K562 (cell line): ENCODE measurements around the gene PHF21B. TPM values are rescaled to one million over a fixed set of nuclear protein-coding genes. Genes with fewer than 3 reads are reported as not detected.

Experiments
- ATAC-seq: fragments of 200-7000 bp; cut with Tn5 transposase; 3 replicates; pipeline ENCODE4 v1.9.1; 2020; ENCODE audit warnings: moderate library complexity
- BruUV-seq: library from RNA; stranded (reverse); fragments of 400-500 nt; replicated peaks from 2 replicates; lab custom pipeline; 2021; lab: Mats Ljungman, UMichigan
- CTCF ChIA-PET: fragments of 300-600 bp; formaldehyde crosslinking; extraction: SDS; loops from one replicate; lab custom pipeline; 2021; ENCODE audit warnings: low intra/inter-chr PET ratio; lab: Yijun Ruan, JAX
- POLR2A ChIA-PET: fragments of 300-600, 350-650 bp; sonication (Branson Sonifier 250); formaldehyde crosslinking; extraction: SDS; loops from one replicate; lab custom pipeline; 2021; ENCODE audit warnings: antibody characterized with exemption, inconsistent platforms; lab: Yijun Ruan, JAX
- DNase-seq, 4 experiments: peaks; one replicate each; pipeline versions ENCODE4 v3.0.0 to v3.0.0-alpha.2; 2011 to 2018; ENCODE audit warnings: low spot score in 3 of 4, mixed read lengths in 3 of 4; ENCODE audit errors: extremely low read depth in 1 of 4
- FAIRE-seq: peaks from 2 replicates; lab custom pipeline; 2011; peaks lifted over from hg19 to GRCh38; lab: Jason Lieb, UNC
- H2AFZ ChIP-seq: 2 replicates; pipeline ENCODE4 v1.6.0; 2011; ENCODE audit warnings: low read depth, low read length, control low read depth, inconsistent platforms
- H3K27ac ChIP-seq: fragments of 200-600 bp; 3 replicates; pipeline ENCODE4 v1.8.0; 2011; ENCODE audit warnings: low read depth, mild to moderate bottlenecking, control low read depth, inconsistent platforms, low read length, moderate library complexity, mixed read lengths; ENCODE audit errors: extremely low read depth
- H3K27me3 ChIP-seq, 2 experiments: fragments of 300-600 bp in 1 of 2; 2 replicates in 1 of 2; 3 replicates in 1 of 2; pipeline versions ENCODE4 v1.6.0 to v1.8.0; 2011; ENCODE audit warnings: inconsistent platforms in 2 of 2, low read length in 2 of 2, mild to moderate bottlenecking in 1 of 2, mixed read lengths in 1 of 2, moderate library complexity in 1 of 2; ENCODE audit not compliant: control insufficient read depth in 2 of 2, insufficient read depth in 2 of 2
- H3K36me3 ChIP-seq: fragments of 300-600 bp; 3 replicates; pipeline ENCODE4 v1.8.0; 2011; ENCODE audit warnings: mild to moderate bottlenecking, low read length, inconsistent platforms; ENCODE audit not compliant: control insufficient read depth, insufficient read depth
- H3K4me1 ChIP-seq, 2 experiments: fragments of 200-600 bp in 1 of 2; replicated peaks in 1 of 2; 2 replicates in 1 of 2; 3 replicates in 1 of 2; pipeline versions ENCODE4 v1.5.1 to v1.8.0; 2011; ENCODE audit warnings: inconsistent platforms in 2 of 2, low read length in 2 of 2, mild to moderate bottlenecking in 1 of 2, mixed read lengths in 1 of 2, moderate library complexity in 1 of 2; ENCODE audit not compliant: control insufficient read depth in 2 of 2, insufficient read depth in 2 of 2
- H3K4me2 ChIP-seq: 2 replicates; pipeline ENCODE4 v1.6.1; 2011; ENCODE audit warnings: low read length, control low read depth, inconsistent platforms, mixed read lengths; ENCODE audit not compliant: insufficient read depth
- H3K4me3 ChIP-seq: fragments of 200-600 bp; sonication (generic), shearing (Covaris generic); 2 replicates; pipeline ENCODE4 v1.5.1; 2016; ENCODE audit warnings: control low read depth, inconsistent platforms
- H3K79me2 ChIP-seq: fragments of 200-600 bp; 3 replicates; pipeline ENCODE4 v1.8.0; 2011; ENCODE audit warnings: low read length, inconsistent platforms; ENCODE audit not compliant: control insufficient read depth, insufficient read depth
- H3K9ac ChIP-seq, 2 experiments: 2 replicates each; pipeline versions ENCODE4 v1.6.0 to v1.6.1; 2011; ENCODE audit warnings: low read depth in 2 of 2, low read length in 2 of 2, control low read depth in 1 of 2, inconsistent platforms in 1 of 2, mild to moderate bottlenecking in 1 of 2, mixed read lengths in 1 of 2; ENCODE audit not compliant: insufficient read depth in 1 of 2
- H3K9me1 ChIP-seq: one replicate; pipeline ENCODE4 v1.6.0; 2011; ENCODE audit warnings: inconsistent platforms, mild to moderate bottlenecking, low read length, moderate library complexity; ENCODE audit not compliant: control insufficient read depth, insufficient read depth
- H3K9me3 ChIP-seq: replicated peaks from 2 replicates; pipeline ENCODE4 v1.5.1; 2011; ENCODE audit warnings: low read depth, low read length, inconsistent platforms; ENCODE audit not compliant: control insufficient read depth, insufficient read depth
- H4K20me1 ChIP-seq: replicated peaks from 2 replicates; pipeline ENCODE4 v1.6.1; 2011; ENCODE audit warnings: low read length, inconsistent platforms, mixed read lengths; ENCODE audit not compliant: control insufficient read depth, insufficient read depth
- CREM ChIP-seq: IDR thresholded peaks from 2 replicates; pipeline ENCODE4 v1.6.1; 2014; ENCODE audit warnings: antibody characterized with exemption, low read depth
- MECOM ChIP-seq: fragments of 250-450 bp; sonication (Bioruptor Pico); IDR thresholded peaks from 2 replicates; pipeline ENCODE4 v1.8.0; 2022; ENCODE audit warnings: inconsistent platforms
- MYBL2 ChIP-seq, 2 experiments: fragments of 450-650 bp in 1 of 2; sonication (generic) in 1 of 2; formaldehyde crosslinking in 1 of 2; IDR thresholded peaks; 2 replicates each; pipeline versions ENCODE4 v1.6.1 to v1.8.1; 2017 to 2022; ENCODE audit warnings: borderline replicate concordance in 1 of 2, inconsistent platforms in 1 of 2, low read depth in 1 of 2, mild to moderate bottlenecking in 1 of 2, missing genetic modification reagents in 1 of 2, moderate library complexity in 1 of 2
- PREB ChIP-seq: sonication (generic); formaldehyde crosslinking; IDR thresholded peaks from 2 replicates; pipeline ENCODE4 v1.8.1; 2023; ENCODE audit warnings: mild to moderate bottlenecking, missing genetic modification reagents
- RBM17 ChIP-seq: fragments of 200-400 bp; formaldehyde crosslinking; IDR thresholded peaks from 2 replicates; pipeline ENCODE4 v1.6.1; 2017; ENCODE audit warnings: low read depth, mild to moderate bottlenecking, low read length, borderline replicate concordance
- SNAPC5 ChIP-seq: fragments of 250-450 bp; sonication (Bioruptor Pico); IDR thresholded peaks from 2 replicates; pipeline ENCODE4 v1.8.0; 2021; ENCODE audit warnings: moderate library complexity, mild to moderate bottlenecking, inconsistent platforms
- ZBTB40 ChIP-seq, 2 experiments: fragments of 450-650 bp in 1 of 2; sonication (generic) in 1 of 2; formaldehyde crosslinking in 1 of 2; IDR thresholded peaks; 2 replicates each; pipeline versions ENCODE4 v1.7.1 to v1.9.0; 2016 to 2022; ENCODE audit warnings: inconsistent platforms in 1 of 2, mild to moderate bottlenecking in 1 of 2, missing genetic modification reagents in 1 of 2
- WGBS: fragments of 100-300 bp; shearing (Covaris generic); methylation state at CpG from one replicate; pipeline ENCODE4 v1.1.6; 2016; ENCODE audit warnings: low coverage, mixed read lengths; ENCODE audit not compliant: insufficient coverage; ENCODE audit errors: missing lambda C conversion rate; 5-methylcytosine and 5-hydroxymethylcytosine counted together
- in situ Hi-C: fragments of 300-500 bp; cut with MboI; formaldehyde crosslinking; loops from 4 replicates; pipeline ENCODE4 v1.15.0; 2018; ENCODE audit warnings: inconsistent platforms, mixed read lengths
- intact Hi-C: fragments of 100-400 bp; cut with micrococcal nuclease; formaldehyde crosslinking; loops from 2 replicates; pipeline ENCODE4 v1.14.2; 2022
- polyA plus RNA-seq, 8 experiments: library from polyadenylated mRNA; depleted of rRNA in 4 of 8; stranded (reverse) in 5 of 8; unstranded in 3 of 8; fragments of >200 nt; fragmentation: Nextera tagmentation in 2 of 8; fragmentation: Illumina TruSeq in 1 of 8; extraction: Ambion mirVana in 2 of 8; extraction: Trizol in 1 of 8; gene quantifications; 2 replicates each; pipeline versions ENCODE4 v1.2.1 to v1.2.3, GENCODE V29; 2011 to 2014; ENCODE audit warnings: inconsistent platforms in 1 of 8, missing spikeins in 1 of 8
- total RNA-seq, 7 experiments: library from RNA; depleted of rRNA in 6 of 7; stranded (reverse); fragments of >200 nt in 6 of 7; fragmentation: Illumina TruSeq in 2 of 7; extraction: Trizol in 2 of 7; gene quantifications; 2 replicates each; pipeline versions ENCODE4 v1.2.1 to v1.2.3, GENCODE V29; 2011 to 2021; ENCODE audit warnings: low replicate concordance in 1 of 7

PHF21B gene
- total and polyA plus RNA-seq, 9 of the 15 experiments (the other 6 are each of a cell fraction or from before 2014, with no cell fraction given): 0.04 TPM; not detected in 8

- Histone ChIP-seq H3K4me2 (no peak overlapping the region), H3K4me3 (no peak overlapping the region), H3K27ac (no peak overlapping the region), H3K79me2 (no peaks in the 10 kb centered on the region), H3K4me1 (no peaks in the 10 kb centered on the region), H3K9ac (no peak overlapping the region), H3K9me3 (no peaks in the 10 kb centered on the region), H3K9me1 (no peaks in the 10 kb centered on the region), H3K27me3 (peaks cover 7 to 72% of the 10 kb centered on the region in 2 experiments), H3K36me3 (no peaks in the 10 kb centered on the region), H4K20me1 (no peaks in the 10 kb centered on the region; the same call in 1 of the 2 replicates), H2AFZ (no peak overlapping the region)
- no TSS peak for BruUV-seq
- ChIA-PET POLR2A (no interaction called here), CTCF (no interaction called here)
- in situ Hi-C loops: no loop called here
- FAIRE-seq: no peak
- intact Hi-C loops: no loop called here
- ATAC-seq: no peak
- WGBS: 0% methylated on average over 8 of the region's 9 CpGs
- no peak for DNase-seq
- TF ChIP-seq MECOM: no peak
- no peak for TF ChIP-seq PREB (CRISPR knock-in tag)
- TF ChIP-seq CREM: no peak
- no peak for TF ChIP-seq MYBL2 (IDR thresholded peaks at IDR 0.05; ENCODE audit: low read depth)
- TF ChIP-seq MYBL2 (CRISPR knock-in tag; IDR thresholded peaks at IDR 0.05; ENCODE audit: borderline replicate concordance): no peak
- no peak for TF ChIP-seq ZBTB40 (IDR thresholded peaks at IDR 0.05)
- TF ChIP-seq ZBTB40 (CRISPR knock-in tag; IDR thresholded peaks at IDR 0.05): no peak
- no peak for TF ChIP-seq RBM17
- no peak for TF ChIP-seq SNAPC5 (CRISPR knock-in tag)
Observed at GRCh38 chr22:44931766-44932165, 78.0 kb downstream of the PHF21B start.
